Panc1 (cell line): Measurements from ENCODE around the gene TRAPPC13. TPM values are rescaled to one million over a fixed set of nuclear protein-coding genes. Genes with fewer than 3 reads are reported as not detected.

ENCODE experiments used
- ATAC-seq: fragments of 200-7000 bp; cut with Tn5 transposase; 2 replicates; pipeline ENCODE4 v1.9.1; 2020; ENCODE audit warnings: mild to moderate bottlenecking, moderate library complexity
- BruUV-seq: library from RNA; stranded (reverse); fragments of 400-500 nt; replicated peaks from 2 replicates; lab custom pipeline; 2021; lab: Mats Ljungman, UMichigan
- CTCF ChIA-PET: fragments of 300-600 bp; sonication (Branson Sonifier 250); formaldehyde crosslinking; loops from one replicate; lab custom pipeline; 2022; ENCODE audit warnings: antibody characterized with exemption; lab: Charles Lee
- POLR2A ChIA-PET: fragments of 300-600 bp; sonication (Branson Sonifier 250); formaldehyde crosslinking; loops from one replicate; lab custom pipeline; 2022; ENCODE audit warnings: antibody characterized with exemption; lab: Charles Lee
- DNase-seq: peaks from one replicate; pipeline ENCODE4 v3.0.0-alpha.2; 2010; ENCODE audit warnings: low read depth, low spot score
- H3K27ac ChIP-seq: 2 replicates; pipeline ENCODE4 v1.5.1; 2011; ENCODE audit warnings: mild to moderate bottlenecking, low read length, inconsistent platforms
- H3K27me3 ChIP-seq: fragments of 200-500 bp; sonication (Bioruptor generic); 2 replicates; pipeline ENCODE4 v1.6.0; 2014; ENCODE audit warnings: low read length, inconsistent platforms; ENCODE audit not compliant: control insufficient read depth, insufficient read depth
- H3K36me3 ChIP-seq: fragments of 200-500 bp; sonication (Bioruptor generic); 2 replicates; pipeline ENCODE4 v1.5.1; 2014; ENCODE audit warnings: inconsistent platforms, mild to moderate bottlenecking, low read length, moderate library complexity; ENCODE audit not compliant: control insufficient read depth, insufficient read depth
- H3K4me1 ChIP-seq: 2 replicates; pipeline ENCODE4 v1.5.1; 2011; ENCODE audit warnings: inconsistent platforms, mild to moderate bottlenecking, low read length, moderate library complexity; ENCODE audit not compliant: control insufficient read depth, insufficient read depth
- H3K4me3 ChIP-seq, 2 experiments: 2 replicates each; pipeline ENCODE4 v1.5.1; 2011 to 2012; ENCODE audit warnings: low read depth in 2 of 2, low read length in 2 of 2, mild to moderate bottlenecking in 2 of 2, inconsistent platforms in 1 of 2, moderate library complexity in 1 of 2
- H3K9me3 ChIP-seq: fragments of 200-500 bp; sonication (Bioruptor generic); 2 replicates; pipeline ENCODE4 v1.5.1; 2014; ENCODE audit warnings: low read depth, mild to moderate bottlenecking, inconsistent platforms, low read length, moderate library complexity; ENCODE audit not compliant: control insufficient read depth, insufficient read depth
- CTCF ChIP-seq: fragments of 450-650 bp; IDR thresholded peaks from 2 replicates; pipeline ENCODE4 v1.5.1; 2017; ENCODE audit warnings: mild to moderate bottlenecking
- POLR2AphosphoS5 ChIP-seq: IDR thresholded peaks from 2 replicates; pipeline ENCODE4 v1.6.1; 2012; ENCODE audit warnings: mild to moderate bottlenecking, low read depth, low read length, moderate library complexity
- SIN3A ChIP-seq: IDR thresholded peaks from 2 replicates; pipeline ENCODE4 v1.6.1; 2012; ENCODE audit warnings: low read depth, mild to moderate bottlenecking, low read length, moderate library complexity, borderline replicate concordance; ENCODE audit not compliant: insufficient read depth
- TCF7L2 ChIP-seq: IDR thresholded peaks from 2 replicates; pipeline ENCODE4 v1.6.1; 2011; ENCODE audit warnings: mild to moderate bottlenecking, low read depth, low read length, inconsistent platforms
- in situ Hi-C: cut with HindIII; loops from 2 replicates; pipeline ENCODE4 v1.10.0; 2016; ENCODE audit warnings: low sequenced_read_pairs, low pct_unique_long_range_greater_than_20kb
- intact Hi-C: fragments of 100-400 bp; cut with micrococcal nuclease; formaldehyde crosslinking; loops from one replicate; pipeline ENCODE4 v1.10.0; 2022; ENCODE audit not compliant: unreplicated experiment
- total RNA-seq: library from RNA; stranded (reverse); gene quantifications from one replicate; pipeline ENCODE4 v1.2.1, GENCODE V29; 2021; ENCODE audit not compliant: unreplicated experiment
- TF ChIP-seq, protein P1 (sequence below), 2 experiments: IDR thresholded peaks; 2 replicates each; pipeline ENCODE4 v1.6.1; 2011 to 2012; ENCODE audit warnings: low read depth in 2 of 2, control low read depth in 1 of 2, low read length in 1 of 2, mild to moderate bottlenecking in 1 of 2, moderate library complexity in 1 of 2; ENCODE audit not compliant: insufficient read depth in 1 of 2

The TRAPPC13 gene
- total RNA-seq, 1 experiment from 2014 or later = 17.3 TPM

GRCh38 chr5:65640240-65640639 lies 15.4 kb downstream of the TRAPPC13 start:
- Histone ChIP-seq H3K4me1 (no peaks in the 10 kb centered on the region), H3K4me3 (no peak overlapping the region), H3K27me3 (no peaks in the 10 kb centered on the region), H3K9me3 (no peaks in the 10 kb centered on the region), H3K27ac (no peak overlapping the region), H3K36me3 (peaks cover 2% of the 10 kb centered on the region; the same call in 1 of the 2 replicates)
- TF ChIP-seq SIN3A = no peak
- TF ChIP-seq TCF7L2 = no peak
- TF ChIP-seq CTCF = no peak
- TF ChIP-seq POLR2AphosphoS5 = no peak
- TF ChIP-seq, protein P1, sequence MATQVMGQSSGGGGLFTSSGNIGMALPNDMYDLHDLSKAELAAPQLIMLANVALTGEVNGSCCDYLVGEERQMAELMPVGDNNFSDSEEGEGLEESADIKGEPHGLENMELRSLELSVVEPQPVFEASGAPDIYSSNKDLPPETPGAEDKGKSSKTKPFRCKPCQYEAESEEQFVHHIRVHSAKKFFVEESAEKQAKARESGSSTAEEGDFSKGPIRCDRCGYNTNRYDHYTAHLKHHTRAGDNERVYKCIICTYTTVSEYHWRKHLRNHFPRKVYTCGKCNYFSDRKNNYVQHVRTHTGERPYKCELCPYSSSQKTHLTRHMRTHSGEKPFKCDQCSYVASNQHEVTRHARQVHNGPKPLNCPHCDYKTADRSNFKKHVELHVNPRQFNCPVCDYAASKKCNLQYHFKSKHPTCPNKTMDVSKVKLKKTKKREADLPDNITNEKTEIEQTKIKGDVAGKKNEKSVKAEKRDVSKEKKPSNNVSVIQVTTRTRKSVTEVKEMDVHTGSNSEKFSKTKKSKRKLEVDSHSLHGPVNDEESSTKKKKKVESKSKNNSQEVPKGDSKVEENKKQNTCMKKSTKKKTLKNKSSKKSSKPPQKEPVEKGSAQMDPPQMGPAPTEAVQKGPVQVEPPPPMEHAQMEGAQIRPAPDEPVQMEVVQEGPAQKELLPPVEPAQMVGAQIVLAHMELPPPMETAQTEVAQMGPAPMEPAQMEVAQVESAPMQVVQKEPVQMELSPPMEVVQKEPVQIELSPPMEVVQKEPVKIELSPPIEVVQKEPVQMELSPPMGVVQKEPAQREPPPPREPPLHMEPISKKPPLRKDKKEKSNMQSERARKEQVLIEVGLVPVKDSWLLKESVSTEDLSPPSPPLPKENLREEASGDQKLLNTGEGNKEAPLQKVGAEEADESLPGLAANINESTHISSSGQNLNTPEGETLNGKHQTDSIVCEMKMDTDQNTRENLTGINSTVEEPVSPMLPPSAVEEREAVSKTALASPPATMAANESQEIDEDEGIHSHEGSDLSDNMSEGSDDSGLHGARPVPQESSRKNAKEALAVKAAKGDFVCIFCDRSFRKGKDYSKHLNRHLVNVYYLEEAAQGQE (IDR thresholded peaks at IDR 0.05; ENCODE audit: insufficient read depth in 1 of 2, low read depth in 2 of 2, low read length in 1 of 2) = no peak
- DNase-seq = no peak
- intact Hi-C loops = no loop called here
- POLR2A ChIA-PET = no interaction called here
- ATAC-seq = no peak
- BruUV-seq = no TSS peak
- CTCF ChIA-PET = no interaction called here
- in situ Hi-C loops = no loop called here

GRCh38 chr5:65646938-65647337 lies 22.1 kb downstream of the TRAPPC13 start:
- ATAC-seq (no peak), DNase-seq (no peak)
- Histone ChIP-seq H3K4me3 (no peak overlapping the region), H3K9me3 (no peaks in the 10 kb centered on the region), H3K27ac (no peak overlapping the region), H3K36me3 (no peaks in the 10 kb centered on the region), H3K4me1 (no peaks in the 10 kb centered on the region), H3K27me3 (no peaks in the 10 kb centered on the region)
- intact Hi-C loops = no loop called here
- no TSS peak for BruUV-seq
- in situ Hi-C loops = no loop called here
- ChIA-PET POLR2A (no interaction called here), CTCF (no interaction called here)
- TF ChIP-seq TCF7L2 = no peak
- TF ChIP-seq CTCF = no peak
- no peak for TF ChIP-seq SIN3A
